M059J (cell line): Measurements from ENCODE around the gene RNF217. TPM values are rescaled to one million over a fixed set of nuclear protein-coding genes. Genes with fewer than 3 reads are reported as not detected.

Experiments used
- DNase-seq: peaks from one replicate; pipeline ENCODE4 v3.0.0-alpha.2; 2012; ENCODE audit warnings: low read depth
- total RNA-seq: library from RNA; depleted of rRNA; stranded (reverse); fragments of >200 nt; shearing (Covaris generic); gene quantifications from 2 replicates; pipeline ENCODE4 v1.2.3, GENCODE V29; 2014

RNF217 gene
- total RNA-seq, 1 experiment from 2014 or later = 12.0 TPM

GRCh38 chr6:125095580-125096301 is 133.5 kb downstream of the RNF217 start:
- peak; percentile 65 for DNase-seq

- no peak for DNase-seq
Observed at GRCh38 chr6:125097186-125097585, 134.9 kb downstream of the RNF217 start.

- no peak for DNase-seq
Observed at GRCh38 chr6:125098253-125098652, 136.0 kb downstream of the RNF217 start.

GRCh38 chr6:125099211-125100073 is 137.2 kb downstream of the RNF217 start:
- DNase-seq = peak; percentile 79

- DNase-seq = no peak
Observed at GRCh38 chr6:125100074-125100652, 137.9 kb downstream of the RNF217 start.

- DNase-seq = no peak
Observed at GRCh38 chr6:125101128-125101527, 138.9 kb downstream of the RNF217 start.

GRCh38 chr6:125101631-125102030 is 139.4 kb downstream of the RNF217 start:
- DNase-seq = peak; percentile 50

GRCh38 chr6:125102411-125102810 is 140.2 kb downstream of the RNF217 start:
- DNase-seq = no peak

- peak; percentile 92 for DNase-seq
Observed at GRCh38 chr6:125102891-125103290, 140.7 kb downstream of the RNF217 start.

GRCh38 chr6:125104425-125104824 is 142.2 kb downstream of the RNF217 start:
- DNase-seq = peak; percentile 70

- no peak for DNase-seq
Observed at GRCh38 chr6:125107048-125107447, 144.8 kb downstream of the RNF217 start.

- peak; percentile 49 for DNase-seq
Observed at GRCh38 chr6:125107896-125108295, 145.7 kb downstream of the RNF217 start.

GRCh38 chr6:125110056-125110455 is 147.8 kb downstream of the RNF217 start:
- DNase-seq = no peak

GRCh38 chr6:125111219-125111983 is 149.2 kb downstream of the RNF217 start:
- no peak for DNase-seq

GRCh38 chr6:125112934-125113333 is 150.7 kb downstream of the RNF217 start:
- no peak for DNase-seq

- DNase-seq = peak; percentile 69
Observed at GRCh38 chr6:125114248-125114858, 152.1 kb downstream of the RNF217 start.

- no peak for DNase-seq
Observed at GRCh38 chr6:125116170-125116569, 153.9 kb downstream of the RNF217 start.

GRCh38 chr6:125116710-125117109 is 154.5 kb downstream of the RNF217 start:
- no peak for DNase-seq

GRCh38 chr6:125117818-125118217 is 155.6 kb downstream of the RNF217 start:
- no peak for DNase-seq

- no peak for DNase-seq
Observed at GRCh38 chr6:125120054-125120590, 157.9 kb downstream of the RNF217 start.

GRCh38 chr6:125121894-125122293 is 159.7 kb downstream of the RNF217 start:
- no peak for DNase-seq
